Heart left ventricle (tissue), 16 donors: ENCODE results near the gene B4GALNT3. TPM values are rescaled to one million over a fixed set of nuclear protein-coding genes. Genes with fewer than 3 reads are reported as not detected.

ENCODE experiments used
- ATAC-seq, 4 donors: fragments of 200-7000 bp; cut with Tn5 transposase; one replicate each; pipeline ENCODE4 v1.9.1; 2020 to 2022; ENCODE audit warnings: moderate library complexity in 4 of 4, mild to moderate bottlenecking in 3 of 4, moderate number of reproducible peaks in 1 of 4
- DNase-seq, 5 donors: peaks; one replicate each; pipeline ENCODE4 v3.0.0-alpha.2; 2020
- H3K27ac ChIP-seq, 12 donors: fragments of 200-600 bp; sonication (generic) in 4 of 12; one replicate each; pipeline versions ENCODE4 v1.5.0 to v1.8.0; 2016 to 2022; ENCODE audit warnings: mild to moderate bottlenecking in 2 of 12
- H3K27me3 ChIP-seq, 9 donors: fragments of 200-600 bp; sonication (generic) in 2 of 9; one replicate each; pipeline versions ENCODE4 v1.5.1 to v1.8.0; 2016 to 2022; ENCODE audit warnings: mild to moderate bottlenecking in 3 of 9
- H3K36me3 ChIP-seq, 9 donors: fragments of 200-600 bp; sonication (generic) in 2 of 9; one replicate each; pipeline versions ENCODE4 v1.5.0 to v1.8.0; 2018 to 2022; ENCODE audit warnings: mild to moderate bottlenecking in 2 of 9
- H3K4me1 ChIP-seq, 12 donors: fragments of 200-600 bp; sonication (generic) in 4 of 12; one replicate each; pipeline versions ENCODE4 v1.5.0 to v1.8.0; 2016 to 2022; ENCODE audit warnings: mild to moderate bottlenecking in 3 of 12
- H3K4me3 ChIP-seq, 12 donors: fragments of 200-600 bp; sonication (generic) in 4 of 12; one replicate each; pipeline versions ENCODE4 v1.5.0 to v1.8.0; 2017 to 2022; ENCODE audit warnings: mild to moderate bottlenecking in 9 of 12, moderate library complexity in 4 of 12
- H3K9me3 ChIP-seq, 12 donors: fragments of 200-600 bp; sonication (generic) in 4 of 12; one replicate each; pipeline versions ENCODE4 v1.5.0 to v1.8.0; 2016 to 2022; ENCODE audit warnings: mild to moderate bottlenecking in 1 of 12
- CTCF ChIP-seq, 12 donors: fragments of 200-600 bp; sonication (generic) in 4 of 12; IDR thresholded peaks; one replicate each; pipeline versions ENCODE4 v1.5.0 to v1.8.0; 2018 to 2022; ENCODE audit warnings: antibody characterized with exemption in 12 of 12, mild to moderate bottlenecking in 5 of 12
- POLR2A ChIP-seq, 2 donors: fragments of 450-650 bp; IDR thresholded peaks; one replicate each; pipeline ENCODE4 v1.6.1; 2017; ENCODE audit warnings: antibody characterized with exemption in 2 of 2, mild to moderate bottlenecking in 2 of 2, moderate library complexity in 2 of 2
- WGBS, 4 donors: extraction: QIAGEN DNeasy Blood & Tissue Kit in 2 of 4; methylation state at CpG; one replicate each; pipeline versions ENCODE4 v1.1.5 to v1.1.7; 2013 to 2018; 5-methylcytosine and 5-hydroxymethylcytosine counted together
- intact Hi-C, 10 donors: fragments of 100-400 bp; cut with DNase I; formaldehyde crosslinking; loops; one replicate each; pipeline versions ENCODE4 v1.11.1 to v1.14.2; 2022
- polyA plus RNA-seq, 2 donors: library from polyadenylated mRNA; stranded (reverse); fragments of 200-250 nt; gene quantifications; one replicate each; pipeline ENCODE4 v1.2.3, GENCODE V29; 2013
- total RNA-seq, 9 donors: library from RNA; depleted of rRNA in 2 of 9; stranded (reverse); fragments of >200 nt in 2 of 9; fragmentation: NEBNext Ultra II Directional in 3 of 9; extraction: Animal tissue kit (Norgen Biotek cat#: 25700) in 3 of 9; gene quantifications; one replicate each; pipeline versions ENCODE4 v1.1.0 to v1.2.4, GENCODE V29; 2016 to 2023
- donor health status: ischemic (EF 13 %, LVEDD 7.1; RV severe dilation, severe dysfunction).
- donor health status: healthy with polysubstance abuse.
- donor health status: DM: no; HTN: yes; CAD: no.
- donor health status: DM: no; HTN: no; CAD: no.
- donor health status: ischemic (EF 25% LVEDD 6.9; RV normal size, moderate dysfunction).
- donor health status: ischemic (EF 25% LVEDD 5.7; RV mildly dilated, moderate dysfunction).
- donor health status: healthy.
- donor health status: DM: yes; HTN: yes; CAD: no.
- donor health status: ischemic (EF 35%, LVEDD 5.7; RV mildly dilated, moderate dysfunction).
- donor health status: nonischemic (EF 11% LVEDD 7.7; RV severe dilation, severe dysfunction).
- donor health status: DM: yes; HTN: yes; CAD: no.
- donor health status: PGD.
- donor health status: ischemic (EF 29% LVEDD 5.4; RV normal size, mild dysfunction).
- donor health status: nonischemic (EF 23%, LVEDD 6.1; RV moderate dilation, normal function).

B4GALNT3 gene
- total and polyA plus RNA-seq, 11 donors = 19.3 to 59.4 (median 34.1) TPM

GRCh38 chr12:522692-523378 is 63.1 kb downstream of the B4GALNT3 start:
- TF ChIP-seq POLR2A (IDR thresholded peaks at IDR 0.05) = no peak
- no peak overlapping the region for H3K27ac ChIP-seq
- peaks cover 0 to 8% (median 0%) of the 10 kb centered on the region in 9 donors for H3K27me3 ChIP-seq
- no peaks in the 10 kb centered on the region for H3K36me3 ChIP-seq
- 60 to 69% (median 64%) methylated on average over 7 of the region's 7 CpGs for WGBS, 4 donors
- H3K4me1 ChIP-seq = peaks cover 0 to 36% (median 1%) of the 10 kb centered on the region in 12 donors
- ATAC-seq (no peak), DNase-seq (no peak)
- H3K4me3 ChIP-seq = no peak overlapping the region
- intact Hi-C loops = no loop called here
- no peaks in the 10 kb centered on the region for H3K9me3 ChIP-seq

GRCh38 chr12:524167-524951 is 64.6 kb downstream of the B4GALNT3 start:
- H3K27ac ChIP-seq = no peak overlapping the region
- WGBS, 4 donors = 68 to 73% (median 68%) methylated on average over 10 of the region's 10 CpGs
- TF ChIP-seq CTCF (IDR thresholded peaks at IDR 0.05) (no peak), POLR2A (IDR thresholded peaks at IDR 0.05) (no peak)
- intact Hi-C loops = no loop called here
- ATAC-seq (no peak), DNase-seq (no peak)
- no peaks in the 10 kb centered on the region for H3K36me3 ChIP-seq
- H3K27me3 ChIP-seq = peaks cover 0 to 5% (median 0%) of the 10 kb centered on the region in 9 donors
- no peaks in the 10 kb centered on the region for H3K9me3 ChIP-seq
- peaks cover 0 to 35% (median 1%) of the 10 kb centered on the region in 12 donors for H3K4me1 ChIP-seq
- H3K4me3 ChIP-seq = no peak overlapping the region

- no peak overlapping the region for H3K4me3 ChIP-seq
- H3K4me1 ChIP-seq = peaks cover 0 to 27% (median 1%) of the 10 kb centered on the region in 12 donors
- TF ChIP-seq CTCF (IDR thresholded peaks at IDR 0.05) (no peak), POLR2A (IDR thresholded peaks at IDR 0.05) (no peak)
- no peak overlapping the region for H3K27ac ChIP-seq
- no peaks in the 10 kb centered on the region for H3K9me3 ChIP-seq
- intact Hi-C loops = no loop called here
- ATAC-seq (no peak), DNase-seq (no peak)
- H3K36me3 ChIP-seq = no peaks in the 10 kb centered on the region
- WGBS, 4 donors = 72 to 80% (median 78%) methylated on average over 6 of the region's 6 CpGs
- H3K27me3 ChIP-seq = no peaks in the 10 kb centered on the region
Measured at GRCh38 chr12:526089-526488, 66.3 kb downstream of the B4GALNT3 start.

- Histone ChIP-seq H3K4me1 (peaks cover 0 to 23% (median under 1%) of the 10 kb centered on the region in 12 donors), H3K4me3 (no peak overlapping the region), H3K27me3 (no peaks in the 10 kb centered on the region), H3K9me3 (peaks cover 0 to 5% (median 2%) of the 10 kb centered on the region in 12 donors), H3K27ac (no peak overlapping the region), H3K36me3 (no peaks in the 10 kb centered on the region)
- WGBS, 4 donors = 62 to 67% (median 63%) methylated on average over 5 to 7 of the region's 7 CpGs
- ATAC-seq (no peak), DNase-seq (no peak)
- intact Hi-C loops = no loop called here
- TF ChIP-seq POLR2A (IDR thresholded peaks at IDR 0.05) (no peak), CTCF (IDR thresholded peaks at IDR 0.05) (no peak)
Measured at GRCh38 chr12:527241-527640, 67.5 kb downstream of the B4GALNT3 start.
